Aorta (tissue), 5 donors: ENCODE data around the gene TRPV4. TPM values are rescaled to one million over a fixed set of nuclear protein-coding genes. Genes with fewer than 3 reads are reported as not detected.

ENCODE experiments used
- ATAC-seq: fragments of 200-7000 bp; cut with Tn5 transposase; one replicate; pipeline ENCODE4 v1.9.1; 2022; ENCODE audit warnings: moderate library complexity; ENCODE audit not compliant: low FRiP score
- DNase-seq, 2 donors: peaks; one replicate each; pipeline ENCODE4 v3.0.0-alpha.2; 2020
- H3K27ac ChIP-seq, 2 donors: one replicate each; pipeline ENCODE4 v1.5.1; 2013; ENCODE audit warnings: low read length in 2 of 2, mild to moderate bottlenecking in 2 of 2, moderate library complexity in 2 of 2, control low read depth in 1 of 2, inconsistent platforms in 1 of 2, low read depth in 1 of 2
- H3K27me3 ChIP-seq, 2 donors: one replicate each; pipeline ENCODE4 v1.6.1; 2013; ENCODE audit warnings: control low read depth in 1 of 2, low read length in 1 of 2, mild to moderate bottlenecking in 1 of 2, moderate library complexity in 1 of 2; ENCODE audit not compliant: insufficient read depth in 2 of 2, control insufficient read depth in 1 of 2
- H3K36me3 ChIP-seq, 2 donors: one replicate each; pipeline ENCODE4 v1.6.1; 2013; ENCODE audit warnings: control low read depth in 1 of 2, low read length in 1 of 2, mild to moderate bottlenecking in 1 of 2; ENCODE audit not compliant: insufficient read depth in 2 of 2, control insufficient read depth in 1 of 2
- H3K4me1 ChIP-seq, 2 donors: one replicate each; pipeline ENCODE4 v1.6.1; 2013; ENCODE audit warnings: low read length in 2 of 2, control low read depth in 1 of 2, mild to moderate bottlenecking in 1 of 2, moderate library complexity in 1 of 2; ENCODE audit not compliant: insufficient read depth in 2 of 2, control insufficient read depth in 1 of 2
- H3K4me3 ChIP-seq, 2 donors: one replicate each; pipeline ENCODE4 v1.5.1; 2013; ENCODE audit warnings: low read length in 2 of 2, control low read depth in 1 of 2, mild to moderate bottlenecking in 1 of 2
- H3K9me3 ChIP-seq: one replicate; pipeline ENCODE4 v1.6.1; 2013; ENCODE audit warnings: mild to moderate bottlenecking, low read length; ENCODE audit not compliant: control insufficient read depth
- WGBS, 2 donors: extraction: QIAGEN DNeasy Blood & Tissue Kit; methylation state at CpG; one replicate each; pipeline ENCODE4 v1.1.7; 2013; 5-methylcytosine and 5-hydroxymethylcytosine counted together
- intact Hi-C, 2 donors: fragments of 100-400 bp; cut with DNase I; formaldehyde crosslinking; loops; one replicate each; pipeline versions ENCODE4 v1.14.2 to v1.15.0; 2022
- polyA plus RNA-seq, 2 donors: library from polyadenylated mRNA; stranded (reverse); fragments of 200-250 nt; gene quantifications; one replicate each; pipeline ENCODE4 v1.2.3, GENCODE V29; 2013
- total RNA-seq, 2 donors: library from RNA; stranded (reverse); fragmentation: NEBNext Ultra II Directional; extraction: Animal tissue kit (Norgen Biotek cat#: 25700); gene quantifications; one replicate each; pipeline ENCODE4 v1.2.1, GENCODE V29; 2021
- donor health status: healthy with polysubstance abuse.
- donor health status: Bipolar disorder and iron deficiency.
- donor health status: DM: no; HTN: no; CAD: no.
- donor health status: DM: no; HTN: no; CAD: no.
- donor health status: DM: yes; HTN: yes; CAD: no.

TRPV4 gene
- total and polyA plus RNA-seq, 4 donors, result 0.08 to 3.9 (median 1.9) TPM

- intact Hi-C loops, result no loop called here
- no peaks in the 10 kb centered on the region for H3K27me3 ChIP-seq
- no peak overlapping the region for H3K27ac ChIP-seq
- H3K36me3 ChIP-seq, result no peaks in the 10 kb centered on the region
- DNase-seq (no peak), ATAC-seq (no peak)
- 44 to 48% methylated on average over 3 of the region's 3 CpGs for WGBS, 2 donors
- H3K4me1 ChIP-seq, result no peaks in the 10 kb centered on the region
- H3K9me3 ChIP-seq, result no peaks in the 10 kb centered on the region
- no peak overlapping the region for H3K4me3 ChIP-seq
Measured at GRCh38 chr12:109836916-109837315, 3.7 kb upstream of the TRPV4 start.

GRCh38 chr12:109835827-109836226 lies 2.6 kb upstream of the TRPV4 start:
- no peak overlapping the region for H3K4me3 ChIP-seq
- no peak for DNase-seq

GRCh38 chr12:109832541-109833306 lies 474 bp downstream of the TRPV4 start:
- H3K9me3 ChIP-seq, result no peaks in the 10 kb centered on the region
- no peaks in the 10 kb centered on the region for H3K4me1 ChIP-seq
- H3K36me3 ChIP-seq, result no peaks in the 10 kb centered on the region
- peak overlapping the region; percentile 6 to 32 for H3K4me3 ChIP-seq
- H3K27me3 ChIP-seq, result no peaks in the 10 kb centered on the region
- DNase-seq (no peak), ATAC-seq (no peak)
- no peak overlapping the region for H3K27ac ChIP-seq
- intact Hi-C loops, result no loop called here
- 21% methylated on average over 29 to 31 of the region's 31 CpGs for WGBS, 2 donors

More at GRCh38 chr12:109835827-109836226, 2.6 kb upstream of the TRPV4 start:
- H3K4me1 ChIP-seq, result no peaks in the 10 kb centered on the region
- intact Hi-C loops, result no loop called here
- 92 to 96% methylated on average over 4 of the region's 4 CpGs for WGBS, 2 donors
- no peak overlapping the region for H3K27ac ChIP-seq
- no peaks in the 10 kb centered on the region for H3K27me3 ChIP-seq
- no peaks in the 10 kb centered on the region for H3K9me3 ChIP-seq
- H3K36me3 ChIP-seq, result no peaks in the 10 kb centered on the region
- ATAC-seq, result no peak

- H3K27ac ChIP-seq, result no peak overlapping the region
- no peaks in the 10 kb centered on the region for H3K27me3 ChIP-seq
- no peak for DNase-seq
- no peaks in the 10 kb centered on the region for H3K4me1 ChIP-seq
- ATAC-seq, result no peak
- 87 to 91% methylated on average over 9 of the region's 9 CpGs for WGBS, 2 donors
- no peaks in the 10 kb centered on the region for H3K9me3 ChIP-seq
- H3K36me3 ChIP-seq, result no peaks in the 10 kb centered on the region
- intact Hi-C loops, result no loop called here
- no peak overlapping the region for H3K4me3 ChIP-seq
Measured at GRCh38 chr12:109831929-109832328, 1.3 kb downstream of the TRPV4 start.

- H3K4me1 ChIP-seq, result no peaks in the 10 kb centered on the region
- H3K9me3 ChIP-seq, result no peaks in the 10 kb centered on the region
- intact Hi-C loops, result no loop called here
- no peaks in the 10 kb centered on the region for H3K27me3 ChIP-seq
- WGBS, 2 donors, result 91 to 94% methylated on average over 6 of the region's 6 CpGs
- no peak for DNase-seq
- H3K36me3 ChIP-seq, result no peaks in the 10 kb centered on the region
- H3K4me3 ChIP-seq, result no peak overlapping the region
- ATAC-seq, result no peak
- H3K27ac ChIP-seq, result no peak overlapping the region
Measured at GRCh38 chr12:109831365-109831764, 1.8 kb downstream of the TRPV4 start.

- intact Hi-C loops, result no loop called here
- ATAC-seq (no peak), DNase-seq (no peak)
- 72 to 74% methylated on average over 2 of the region's 2 CpGs for WGBS, 2 donors
- Histone ChIP-seq H3K9me3 (no peaks in the 10 kb centered on the region), H3K4me1 (no peaks in the 10 kb centered on the region), H3K36me3 (no peaks in the 10 kb centered on the region), H3K27me3 (no peaks in the 10 kb centered on the region), H3K4me3 (no peak overlapping the region), H3K27ac (no peak overlapping the region)
Measured at GRCh38 chr12:109830718-109831117, 2.5 kb downstream of the TRPV4 start.

- ATAC-seq, result no peak
- Histone ChIP-seq H3K36me3 (no peaks in the 10 kb centered on the region), H3K27ac (no peak overlapping the region), H3K27me3 (no peaks in the 10 kb centered on the region), H3K4me3 (no peak overlapping the region), H3K4me1 (no peaks in the 10 kb centered on the region), H3K9me3 (no peaks in the 10 kb centered on the region)
- 85 to 93% methylated on average over 2 of the region's 2 CpGs for WGBS, 2 donors
- no peak for DNase-seq
- intact Hi-C loops, result no loop called here
Measured at GRCh38 chr12:109830267-109830666, 2.9 kb downstream of the TRPV4 start.

- H3K27ac ChIP-seq, result no peak overlapping the region
- intact Hi-C loops, result no loop called here
- no peaks in the 10 kb centered on the region for H3K9me3 ChIP-seq
- H3K4me3 ChIP-seq, result no peak overlapping the region
- DNase-seq, result no peak
- H3K27me3 ChIP-seq, result no peaks in the 10 kb centered on the region
- H3K36me3 ChIP-seq, result no peaks in the 10 kb centered on the region
- H3K4me1 ChIP-seq, result no peaks in the 10 kb centered on the region
- 85 to 87% methylated on average over 10 of the region's 10 CpGs for WGBS, 2 donors
- ATAC-seq, result no peak
Measured at GRCh38 chr12:109829667-109830066, 3.5 kb downstream of the TRPV4 start.

GRCh38 chr12:109828754-109829511 lies 4.3 kb downstream of the TRPV4 start:
- no peak for ATAC-seq
- Histone ChIP-seq H3K36me3 (no peaks in the 10 kb centered on the region), H3K27me3 (no peaks in the 10 kb centered on the region), H3K4me1 (no peaks in the 10 kb centered on the region), H3K4me3 (no peak overlapping the region), H3K9me3 (no peaks in the 10 kb centered on the region), H3K27ac (no peak overlapping the region)
- 80 to 89% methylated on average over 3 of the region's 3 CpGs for WGBS, 2 donors
- no peak for DNase-seq
- intact Hi-C loops, result no loop called here
